SHP77 treated with DMSO at 0.1 percent for 48 hours (cell line): Measurements from ENCODE around the gene COG1.
"Not testable (repeated sequence)": the region's sequence is repeated elsewhere in the genome, so short reads cannot be mapped to it uniquely, and the experiment has no call there.

Experiments used
- DNase-seq: peaks from one replicate; lab custom pipeline; 2025; lab: John Stamatoyannopoulos, UW

Gene COG1

GRCh38 chr17:73192894-73193701 lies at the start of gene COG1:
TSS of gene COG1 (plus strand) at chr17:73193055. CDS start at chr17:73193070, 15 bp downstream.
- peak; percentile 49 for DNase-seq

- not testable (repeated sequence) for DNase-seq
Measured at GRCh38 chr17:73144209-73144608, 48.6 kb upstream of the COG1 start.

GRCh38 chr17:73145641-73146040 lies 47.2 kb upstream of the COG1 start:
- no peak for DNase-seq

- DNase-seq, result not testable (repeated sequence)
Measured at GRCh38 chr17:73147791-73148190, 45.1 kb upstream of the COG1 start.

- DNase-seq, result no peak
Measured at GRCh38 chr17:73148540-73149334, 44.1 kb upstream of the COG1 start.

- DNase-seq, result not testable (repeated sequence)
Measured at GRCh38 chr17:73150622-73151300, 42.1 kb upstream of the COG1 start.

- DNase-seq, result no peak
Measured at GRCh38 chr17:73151916-73152632, 40.8 kb upstream of the COG1 start.

GRCh38 chr17:73155410-73156165 lies 37.3 kb upstream of the COG1 start:
- DNase-seq, result peak; percentile 19

GRCh38 chr17:73156166-73156840 lies 36.6 kb upstream of the COG1 start:
- DNase-seq, result peak; percentile 73

- DNase-seq, result no peak
Measured at GRCh38 chr17:73156887-73157520, 35.9 kb upstream of the COG1 start.

- no peak for DNase-seq
Measured at GRCh38 chr17:73157521-73157890, 35.3 kb upstream of the COG1 start.

- no peak for DNase-seq
Measured at GRCh38 chr17:73158133-73158532, 34.7 kb upstream of the COG1 start.

GRCh38 chr17:73160980-73161630 lies 31.8 kb upstream of the COG1 start:
- DNase-seq, result no peak

- DNase-seq, result peak; percentile 25
Measured at GRCh38 chr17:73163043-73163442, 29.8 kb upstream of the COG1 start.

- DNase-seq, result no peak
Measured at GRCh38 chr17:73165616-73166404, 27.0 kb upstream of the COG1 start.

- DNase-seq, result no peak
Measured at GRCh38 chr17:73166731-73167581, 25.9 kb upstream of the COG1 start.

GRCh38 chr17:73168667-73169066 lies 24.2 kb upstream of the COG1 start:
- DNase-seq, result no peak

GRCh38 chr17:73170324-73170723 lies 22.5 kb upstream of the COG1 start:
- no peak for DNase-seq
